K562 (cell line): Measurements from ENCODE around the gene FKBP2. TPM values are rescaled to one million over a fixed set of nuclear protein-coding genes. Genes with fewer than 3 reads are reported as not detected.
A peak's percentile ranks its signal among the peaks of the same experiment; 100 is the strongest.

Experiments used
- ARNT ChIP-seq, 2 experiments: fragments of 450-650 bp; IDR thresholded peaks; 2 replicates each; pipeline ENCODE4 v1.6.1; 2016; ENCODE audit warnings: mild to moderate bottlenecking in 1 of 2
- CHAMP1 ChIP-seq: fragments of 450-650 bp; IDR thresholded peaks from 2 replicates; pipeline ENCODE4 v1.6.1; 2016; ENCODE audit warnings: mild to moderate bottlenecking
- DIDO1 ChIP-seq: fragments of 450-650 bp; IDR thresholded peaks from 2 replicates; pipeline ENCODE4 v1.6.1; 2016; ENCODE audit warnings: low read depth, missing biosample characterization, missing genetic modification characterization
- ELK1 ChIP-seq: sonication (generic); formaldehyde crosslinking; IDR thresholded peaks from 2 replicates; pipeline ENCODE4 v1.8.1; 2022; ENCODE audit warnings: missing genetic modification reagents
- ERF ChIP-seq: fragments of 450-650 bp; formaldehyde crosslinking; IDR thresholded peaks from 2 replicates; pipeline ENCODE4 v1.4.0; 2020; ENCODE audit warnings: mild to moderate bottlenecking, mixed read lengths
- ETV1 ChIP-seq: fragments of 450-650 bp; conservative IDR thresholded peaks from 2 replicates; pipeline ENCODE4 v1.6.1; 2016; ENCODE audit warnings: missing genetic modification characterization, control low read depth, low read depth, missing compliant biosample characterization
- HES1 ChIP-seq: fragments of 450-650 bp; IDR thresholded peaks from 2 replicates; pipeline ENCODE4 v1.6.1; 2016; ENCODE audit warnings: low read depth, mild to moderate bottlenecking, moderate library complexity
- HLTF ChIP-seq: fragments of 450-650 bp; IDR thresholded peaks from 2 replicates; pipeline ENCODE4 v1.6.1; 2016
- HMGXB4 ChIP-seq: sonication (generic); formaldehyde crosslinking; IDR thresholded peaks from 2 replicates; pipeline ENCODE4 v1.8.1; 2023; ENCODE audit warnings: mild to moderate bottlenecking, missing genetic modification reagents
- MED1 ChIP-seq: sonication (generic); formaldehyde crosslinking; IDR thresholded peaks from 2 replicates; pipeline ENCODE4 v1.8.1; 2023; ENCODE audit warnings: missing genetic modification reagents, borderline replicate concordance
- MEF2A ChIP-seq: IDR thresholded peaks from 2 replicates; pipeline ENCODE4 v1.6.1; 2011; ENCODE audit warnings: low read depth, mild to moderate bottlenecking, low read length, moderate library complexity; ENCODE audit not compliant: control insufficient read depth
- NCOA4 ChIP-seq: fragments of 450-650 bp; IDR thresholded peaks from 2 replicates; pipeline ENCODE4 v1.6.1; 2018; ENCODE audit warnings: mild to moderate bottlenecking; ENCODE audit not compliant: partially characterized antibody
- POLR3G ChIP-seq: IDR thresholded peaks from 2 replicates; pipeline ENCODE4 v1.6.1; 2011; ENCODE audit not compliant: insufficient read length, insufficient replicate concordance; ENCODE audit errors: extremely low read depth
- PPARD ChIP-seq: fragments of 250-450 bp; sonication (Bioruptor Pico); IDR thresholded peaks from 2 replicates; pipeline ENCODE4 v1.8.0; 2022; ENCODE audit warnings: inconsistent platforms, mild to moderate bottlenecking, moderate library complexity
- PRPF4 ChIP-seq: fragments of 200-400 bp; formaldehyde crosslinking; IDR thresholded peaks from one replicate; pipeline ENCODE4 v1.6.1; 2017; ENCODE audit warnings: low read length, low read depth, mild to moderate bottlenecking; ENCODE audit not compliant: insufficient read depth, poor library complexity, severe bottlenecking
- RFX7 ChIP-seq: fragments of 250-450 bp; sonication (Bioruptor Pico); IDR thresholded peaks from 2 replicates; pipeline ENCODE4 v1.5.1; 2021; ENCODE audit warnings: mild to moderate bottlenecking
- TCF7 ChIP-seq: sonication (generic); IDR thresholded peaks from 2 replicates; pipeline ENCODE4 v1.6.1; 2016; ENCODE audit warnings: antibody characterized with exemption, borderline replicate concordance
- TFAM ChIP-seq: fragments of 250-450 bp; sonication (Bioruptor Pico); conservative IDR thresholded peaks from 2 replicates; pipeline ENCODE4 v1.5.0; 2021; ENCODE audit warnings: mild to moderate bottlenecking, moderate library complexity
- ZFP36 ChIP-seq: fragments of 150-350 bp; IDR thresholded peaks from 2 replicates; pipeline ENCODE4 v1.6.1; 2018; ENCODE audit warnings: low read length, low read depth; ENCODE audit not compliant: partially characterized antibody
- ZFP91 ChIP-seq: sonication (generic); formaldehyde crosslinking; IDR thresholded peaks from 2 replicates; pipeline ENCODE4 v1.8.0; 2022; ENCODE audit warnings: mild to moderate bottlenecking, missing genetic modification reagents
- ZNF212 ChIP-seq: fragments of 450-650 bp; formaldehyde crosslinking; IDR thresholded peaks from 2 replicates; pipeline ENCODE4 v1.4.0; 2020; ENCODE audit warnings: mild to moderate bottlenecking
- polyA plus RNA-seq, 8 experiments: library from polyadenylated mRNA; depleted of rRNA in 4 of 8; stranded (reverse) in 5 of 8; unstranded in 3 of 8; fragments of >200 nt; fragmentation: Nextera tagmentation in 2 of 8; fragmentation: Illumina TruSeq in 1 of 8; extraction: Ambion mirVana in 2 of 8; extraction: Trizol in 1 of 8; gene quantifications; 2 replicates each; pipeline versions ENCODE4 v1.2.1 to v1.2.3, GENCODE V29; 2011 to 2014; ENCODE audit warnings: inconsistent platforms in 1 of 8, missing spikeins in 1 of 8
- total RNA-seq, 7 experiments: library from RNA; depleted of rRNA in 6 of 7; stranded (reverse); fragments of >200 nt in 6 of 7; fragmentation: Illumina TruSeq in 2 of 7; extraction: Trizol in 2 of 7; gene quantifications; 2 replicates each; pipeline versions ENCODE4 v1.2.1 to v1.2.3, GENCODE V29; 2011 to 2021; ENCODE audit warnings: low replicate concordance in 1 of 7

Gene FKBP2
- total and polyA plus RNA-seq, 9 of the 15 experiments (the other 6 are each of a cell fraction or from before 2014, with no cell fraction given): 3.5 to 151 (median 58.1) TPM

- TF ChIP-seq TFAM (CRISPR knock-in tag): no peak
- no peak for TF ChIP-seq MEF2A
- no peak for TF ChIP-seq PRPF4
- TF ChIP-seq HES1: peak; percentile 75; the same call in 1 of the 2 replicates
- no peak for TF ChIP-seq NCOA4
- TF ChIP-seq ELK1: no peak
- no peak for TF ChIP-seq HLTF
- TF ChIP-seq ZFP36: no peak
- no peak for TF ChIP-seq CHAMP1
- TF ChIP-seq ZFP91 (CRISPR knock-in tag): no peak
- TF ChIP-seq MED1 (CRISPR knock-in tag): no peak
- peak; percentile 90 for TF ChIP-seq ERF
- TF ChIP-seq RFX7 (CRISPR knock-in tag): no peak
- TF ChIP-seq ARNT (IDR thresholded peaks at IDR 0.05): no peak
- no peak for TF ChIP-seq ZNF212 (CRISPR knock-in tag)
- no peak for TF ChIP-seq TCF7
- TF ChIP-seq POLR3G: no peak
- TF ChIP-seq HMGXB4: no peak
- no peak for TF ChIP-seq DIDO1 (tag)
- TF ChIP-seq PPARD (CRISPR knock-in tag): no peak
- TF ChIP-seq ETV1 (tag): peak; percentile 92; the same call in 1 of the 2 replicates
Measured at GRCh38 chr11:64240435-64241240, at the start of gene FKBP2 (continued).
